DOHH2 (cell line): ENCODE results near the gene PAGR1.

Source experiments
- CTCF ChIP-seq: fragments of 200-600 bp; sonication (generic); IDR thresholded peaks from one replicate; pipeline ENCODE4 v1.5.1; 2014; ENCODE audit warnings: antibody characterized with exemption, mild to moderate bottlenecking, low read depth, low read length; ENCODE audit not compliant: poor library complexity, severe bottlenecking
- EZH2phosphoT487 ChIP-seq: fragments of 200-600 bp; sonication (generic); IDR thresholded peaks from 2 replicates; pipeline ENCODE4 v1.6.1; 2017; ENCODE audit warnings: borderline replicate concordance, mild to moderate bottlenecking, antibody characterized with exemption, low read length, moderate library complexity, mixed read lengths

- TF ChIP-seq CTCF, result no peak
- TF ChIP-seq EZH2phosphoT487, result no peak
Observed at GRCh38 chr16:29766571-29766970, 49.4 kb upstream of the PAGR1 start.
